Thoracic aorta (tissue), 2 donors: Measurements from ENCODE around the gene NT5E. TPM values are rescaled to one million over a fixed set of nuclear protein-coding genes. Genes with fewer than 3 reads are reported as not detected.
A peak's percentile ranks its signal among the peaks of the same experiment; 100 is the strongest.

Experiments used
- ATAC-seq: fragments of 150-250 bp; one replicate; pipeline ENCODE4 v1.8.0; 2017; ENCODE audit warnings: low read depth; ENCODE audit not compliant: insufficient number of reproducible peaks, low FRiP score
- DNase-seq: peaks from one replicate; pipeline ENCODE4 v3.0.0-alpha.2; 2020; ENCODE audit warnings: low spot score
- H3K27ac ChIP-seq, 2 donors: fragments of 200-600 bp; sonication (generic); 1 replicate in 1 of 2; 2 replicates in 1 of 2; pipeline ENCODE4 v1.5.1; 2016; ENCODE audit warnings: mild to moderate bottlenecking in 2 of 2, moderate library complexity in 2 of 2
- H3K27me3 ChIP-seq: fragments of 200-600 bp; sonication (generic); replicated peaks from 2 replicates; pipeline ENCODE4 v1.6.0; 2016; ENCODE audit warnings: mild to moderate bottlenecking; ENCODE audit not compliant: insufficient read depth
- H3K36me3 ChIP-seq: fragments of 200-600 bp; sonication (generic); one replicate; pipeline ENCODE4 v1.5.1; 2016
- H3K4me1 ChIP-seq, 2 donors: fragments of 200-600 bp; sonication (generic); 1 replicate in 1 of 2; 2 replicates in 1 of 2; pipeline versions ENCODE4 v1.5.1 to v1.6.0; 2016; ENCODE audit warnings: low read depth in 2 of 2, mild to moderate bottlenecking in 1 of 2; ENCODE audit not compliant: control insufficient read depth in 1 of 2
- H3K4me3 ChIP-seq: fragments of 200-600 bp; sonication (generic); 2 replicates; pipeline ENCODE4 v1.5.1; 2016; ENCODE audit warnings: mild to moderate bottlenecking
- H3K9me3 ChIP-seq: fragments of 200-600 bp; sonication (generic); 2 replicates; pipeline ENCODE4 v1.5.1; 2016
- CTCF ChIP-seq: fragments of 200-600 bp; sonication (generic); IDR thresholded peaks from one replicate; pipeline ENCODE4 v1.5.1; 2019; ENCODE audit warnings: antibody characterized with exemption
- total RNA-seq, 2 donors: library from RNA; depleted of rRNA; stranded (reverse); fragments of >200 nt; gene quantifications; one replicate each; pipeline versions ENCODE4 v1.1.0 to v1.2.3, GENCODE V29; 2016

Gene NT5E
- total RNA-seq, 2 donors from 2014 or later = 47.4 to 57.4 TPM

- TF ChIP-seq CTCF = no peak
- Histone ChIP-seq H3K36me3 (no peaks in the 10 kb centered on the region), H3K27ac (no peak overlapping the region), H3K4me1 (peaks cover 0 to 3% of the 10 kb centered on the region in 2 donors), H3K4me3 (no peak overlapping the region), H3K27me3 (no peaks in the 10 kb centered on the region), H3K9me3 (no peaks in the 10 kb centered on the region)
- ATAC-seq (no peak), DNase-seq (no peak)
These were observed 12.9 kb upstream of the NT5E start for GRCh38 chr6:85436939-85437495.

GRCh38 chr6:85443349-85444117 lies 6.3 kb upstream of the NT5E start:
- no peak for TF ChIP-seq CTCF
- no peak overlapping the region for H3K27ac ChIP-seq
- ATAC-seq (no peak), DNase-seq (no peak)
- H3K9me3 ChIP-seq = no peaks in the 10 kb centered on the region
- H3K36me3 ChIP-seq = no peaks in the 10 kb centered on the region
- H3K27me3 ChIP-seq = no peaks in the 10 kb centered on the region
- no peak overlapping the region for H3K4me3 ChIP-seq
- peaks cover 0 to 5% of the 10 kb centered on the region in 2 donors for H3K4me1 ChIP-seq

- Histone ChIP-seq H3K9me3 (no peaks in the 10 kb centered on the region), H3K4me3 (peak overlapping the region; percentile 81), H3K27me3 (no peaks in the 10 kb centered on the region), H3K4me1 (peaks cover 4 to 37% of the 10 kb centered on the region in 2 donors), H3K27ac (peak overlapping the region; percentile 93 to 94), H3K36me3 (no peaks in the 10 kb centered on the region)
- no peak for TF ChIP-seq CTCF
- DNase-seq (no peak), ATAC-seq (no peak)
These were observed 480 bp upstream of the NT5E start for GRCh38 chr6:85449388-85449817.

- Histone ChIP-seq H3K4me3 (peak overlapping the region; percentile 81), H3K4me1 (peaks cover 4 to 37% of the 10 kb centered on the region in 2 donors), H3K36me3 (no peaks in the 10 kb centered on the region), H3K27me3 (no peaks in the 10 kb centered on the region), H3K9me3 (no peaks in the 10 kb centered on the region), H3K27ac (peak overlapping the region; percentile 27 to 93)
- TF ChIP-seq CTCF = no peak
- DNase-seq (no peak), ATAC-seq (no peak)
These were observed 1.9 kb downstream of the NT5E start for GRCh38 chr6:85451565-85452306.

GRCh38 chr6:85452441-85452881 lies 2.6 kb downstream of the NT5E start:
- Histone ChIP-seq H3K27ac (peak overlapping the region in 1 of 2 donors; percentile 93), H3K4me3 (peak overlapping the region; percentile 81), H3K9me3 (no peaks in the 10 kb centered on the region), H3K4me1 (peaks cover 4 to 41% of the 10 kb centered on the region in 2 donors), H3K27me3 (no peaks in the 10 kb centered on the region), H3K36me3 (no peaks in the 10 kb centered on the region)
- no peak for DNase-seq
- ATAC-seq = no peak
- no peak for TF ChIP-seq CTCF
